Measurements from ENCODE around the gene MASP1.

The MASP1 gene

DNA sequence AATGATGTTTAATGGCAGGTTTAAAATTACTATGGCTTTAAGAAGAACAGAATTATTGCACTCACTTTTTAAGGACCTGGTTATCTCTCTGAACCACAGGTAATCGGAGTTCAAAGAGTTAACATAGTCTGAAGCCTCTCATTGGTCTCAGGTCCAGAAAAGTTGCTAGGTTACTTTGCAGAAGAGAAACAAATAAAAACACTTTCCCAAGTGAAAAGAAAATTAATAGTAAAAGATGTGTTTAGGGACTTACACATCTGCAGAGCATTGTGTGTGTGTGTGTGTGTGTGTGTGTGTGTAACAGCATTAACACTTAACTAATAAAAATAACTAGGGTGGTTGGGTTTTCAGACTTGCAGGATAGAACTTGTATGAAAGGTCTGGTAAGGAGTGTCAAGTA lies 1.0 kb downstream of the MASP1 start:
- H3K4me3 ChIP-seq (ENCODE audit: control insufficient read depth, low read depth, low read length), result peak overlapping the region; percentile 76
- DNase-seq (ENCODE audit: low read depth), result no peak
- TF ChIP-seq, protein P1, sequence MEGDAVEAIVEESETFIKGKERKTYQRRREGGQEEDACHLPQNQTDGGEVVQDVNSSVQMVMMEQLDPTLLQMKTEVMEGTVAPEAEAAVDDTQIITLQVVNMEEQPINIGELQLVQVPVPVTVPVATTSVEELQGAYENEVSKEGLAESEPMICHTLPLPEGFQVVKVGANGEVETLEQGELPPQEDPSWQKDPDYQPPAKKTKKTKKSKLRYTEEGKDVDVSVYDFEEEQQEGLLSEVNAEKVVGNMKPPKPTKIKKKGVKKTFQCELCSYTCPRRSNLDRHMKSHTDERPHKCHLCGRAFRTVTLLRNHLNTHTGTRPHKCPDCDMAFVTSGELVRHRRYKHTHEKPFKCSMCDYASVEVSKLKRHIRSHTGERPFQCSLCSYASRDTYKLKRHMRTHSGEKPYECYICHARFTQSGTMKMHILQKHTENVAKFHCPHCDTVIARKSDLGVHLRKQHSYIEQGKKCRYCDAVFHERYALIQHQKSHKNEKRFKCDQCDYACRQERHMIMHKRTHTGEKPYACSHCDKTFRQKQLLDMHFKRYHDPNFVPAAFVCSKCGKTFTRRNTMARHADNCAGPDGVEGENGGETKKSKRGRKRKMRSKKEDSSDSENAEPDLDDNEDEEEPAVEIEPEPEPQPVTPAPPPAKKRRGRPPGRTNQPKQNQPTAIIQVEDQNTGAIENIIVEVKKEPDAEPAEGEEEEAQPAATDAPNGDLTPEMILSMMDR (IDR thresholded peaks at IDR 0.05; ENCODE audit: control insufficient read depth, insufficient read depth, low read depth, low read length, missing control alignments), result no peak

GRCh38 chr3:187288855-187289605 lies 2.5 kb downstream of the MASP1 start:
- H3K4me3 ChIP-seq (ENCODE audit: control insufficient read depth, low read depth, low read length), result no peak overlapping the region; the same call in 1 of the 2 replicates
- DNase-seq (ENCODE audit: low read depth), result no peak
- TF ChIP-seq, protein P1 (IDR thresholded peaks at IDR 0.05; ENCODE audit: control insufficient read depth, insufficient read depth, low read depth, low read length, missing control alignments), result no peak

DNA sequence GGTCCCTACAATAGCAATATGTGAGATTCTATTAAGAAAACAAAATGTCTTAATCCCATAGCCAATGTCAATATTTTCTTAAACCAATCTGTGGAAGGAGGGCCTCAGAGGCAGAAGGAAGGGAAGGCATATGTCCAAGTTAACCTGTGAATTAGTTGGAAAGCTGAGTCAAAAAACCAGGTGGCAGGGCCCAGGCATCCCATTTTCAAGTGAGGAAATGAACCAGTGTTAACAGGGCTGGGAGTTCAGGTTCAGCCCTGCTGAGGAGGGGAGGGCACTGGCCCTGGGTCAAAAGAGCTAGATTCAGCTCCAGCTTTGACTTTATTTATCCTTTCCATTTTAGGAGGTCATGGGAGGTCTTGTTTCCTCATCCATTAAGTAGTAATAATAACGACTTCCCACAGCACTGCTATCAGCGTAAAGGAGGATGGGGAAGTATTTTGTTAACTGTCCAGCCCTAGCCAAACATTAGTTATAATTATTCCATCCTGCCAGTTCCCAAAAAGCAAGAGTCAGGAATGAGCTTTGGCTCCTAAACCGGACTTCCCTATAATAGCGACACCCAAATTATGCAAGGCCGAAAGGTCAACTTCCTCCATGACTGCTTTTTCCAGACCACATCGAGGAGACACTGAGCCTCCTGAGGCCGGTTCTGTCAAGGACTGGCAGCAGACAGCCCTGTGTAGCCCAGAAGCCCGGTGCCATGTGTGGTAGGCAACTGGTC lies 3.2 kb downstream of the MASP1 start:
- TF ChIP-seq, protein P1 (IDR thresholded peaks at IDR 0.05; ENCODE audit: control insufficient read depth, insufficient read depth, low read depth, low read length, missing control alignments), result no peak
- no peak overlapping the region; the same call in 1 of the 2 replicates for H3K4me3 ChIP-seq (ENCODE audit: control insufficient read depth, low read depth, low read length)
- no peak for DNase-seq (ENCODE audit: low read depth)

DNA sequence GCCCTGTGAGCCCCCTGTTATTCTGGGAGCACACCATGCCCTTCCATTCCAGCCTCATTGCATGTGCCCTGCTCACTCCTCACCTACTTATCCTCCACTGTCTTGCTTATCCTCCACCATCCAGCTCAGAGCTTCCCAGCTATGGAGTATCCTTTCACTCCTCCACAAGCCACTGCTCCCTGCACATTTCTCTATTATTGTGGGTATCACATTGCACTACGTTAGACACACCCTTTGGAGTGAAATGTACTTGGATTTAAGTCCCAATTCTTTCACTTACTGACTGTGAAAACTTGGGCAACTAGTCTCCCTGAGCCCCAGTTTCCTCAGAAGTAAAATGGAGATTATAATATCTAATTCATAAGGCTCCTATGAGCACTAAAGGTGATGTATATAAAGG lies 4.3 kb downstream of the MASP1 start:
- no peak for DNase-seq (ENCODE audit: low read depth)
- TF ChIP-seq, protein P1 (IDR thresholded peaks at IDR 0.05; ENCODE audit: control insufficient read depth, insufficient read depth, low read depth, low read length, missing control alignments), result no peak
- no peak overlapping the region for H3K4me3 ChIP-seq (ENCODE audit: control insufficient read depth, low read depth, low read length)

DNA sequence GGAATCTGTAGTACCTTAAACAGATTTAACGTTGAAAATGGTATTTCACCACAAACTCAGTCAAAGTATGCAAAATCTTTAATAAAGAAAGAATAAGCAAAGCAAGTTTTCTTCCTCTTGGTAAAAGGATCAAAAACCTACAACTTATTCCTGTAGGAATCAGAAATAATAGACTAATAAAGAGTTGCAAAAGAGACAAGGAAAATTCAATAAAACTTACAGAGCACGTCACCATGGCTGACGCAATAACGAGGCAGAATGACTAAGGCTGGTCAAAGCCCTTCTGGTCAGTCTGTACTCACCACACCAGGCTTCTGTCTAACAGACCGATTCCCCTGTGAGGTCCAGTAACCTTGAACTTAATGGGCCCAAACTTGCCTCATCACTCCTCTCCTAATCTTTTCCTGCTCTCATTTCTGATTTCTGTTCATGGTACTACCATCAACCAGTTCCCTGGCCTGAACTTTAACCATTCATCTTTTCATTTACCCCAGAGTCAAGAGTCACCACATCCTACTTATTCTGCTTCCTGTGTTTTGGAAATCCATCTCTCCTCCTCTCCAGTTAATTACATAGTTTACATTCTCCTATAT lies 5.0 kb downstream of the MASP1 start:
- DNase-seq (ENCODE audit: low read depth), result peak; percentile 94
- TF ChIP-seq, protein P1 (IDR thresholded peaks at IDR 0.05; ENCODE audit: control insufficient read depth, insufficient read depth, low read depth, low read length, missing control alignments), result no peak
- no peak overlapping the region for H3K4me3 ChIP-seq (ENCODE audit: control insufficient read depth, low read depth, low read length)

DNA sequence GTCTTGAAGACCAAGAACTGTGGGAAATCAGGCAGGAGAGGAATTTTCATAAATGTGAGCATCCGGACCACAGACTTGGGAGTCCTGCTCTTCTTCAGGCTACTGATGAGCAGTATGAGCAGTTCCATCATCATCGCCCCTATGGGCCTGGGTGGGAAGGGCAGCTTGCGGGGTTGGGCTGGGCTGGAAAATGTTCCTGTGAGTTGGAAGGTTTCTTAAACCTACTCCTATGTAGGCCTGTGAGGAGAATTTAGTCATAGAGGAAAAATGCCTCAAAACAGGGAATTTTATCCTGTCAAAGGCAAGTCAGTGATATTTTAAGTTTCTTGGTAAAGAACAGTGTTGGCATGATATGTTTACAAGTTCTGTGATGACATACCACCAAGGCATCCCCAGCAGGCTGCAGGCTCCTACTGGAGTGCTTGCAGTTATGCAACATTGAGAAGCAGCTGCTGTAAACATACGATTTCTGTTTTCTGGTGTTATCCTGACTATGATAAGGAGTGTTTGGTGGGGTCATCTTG lies 10.3 kb downstream of the MASP1 start:
- no peak overlapping the region for H3K4me3 ChIP-seq (ENCODE audit: control insufficient read depth, low read depth, low read length)
- DNase-seq (ENCODE audit: low read depth), result peak; percentile 95
- TF ChIP-seq, protein P1 (IDR thresholded peaks at IDR 0.05; ENCODE audit: control insufficient read depth, insufficient read depth, low read depth, low read length, missing control alignments), result peak; percentile 36
